GM19193 (cell line): ENCODE results near the gene MEIS3.

Experiments used
- POLR2A ChIP-seq: IDR thresholded peaks from 4 replicates; pipeline ENCODE4 v1.6.1; 2011; ENCODE audit not compliant: insufficient read depth, insufficient read length; ENCODE audit errors: extremely low read depth

Gene MEIS3

DNA sequence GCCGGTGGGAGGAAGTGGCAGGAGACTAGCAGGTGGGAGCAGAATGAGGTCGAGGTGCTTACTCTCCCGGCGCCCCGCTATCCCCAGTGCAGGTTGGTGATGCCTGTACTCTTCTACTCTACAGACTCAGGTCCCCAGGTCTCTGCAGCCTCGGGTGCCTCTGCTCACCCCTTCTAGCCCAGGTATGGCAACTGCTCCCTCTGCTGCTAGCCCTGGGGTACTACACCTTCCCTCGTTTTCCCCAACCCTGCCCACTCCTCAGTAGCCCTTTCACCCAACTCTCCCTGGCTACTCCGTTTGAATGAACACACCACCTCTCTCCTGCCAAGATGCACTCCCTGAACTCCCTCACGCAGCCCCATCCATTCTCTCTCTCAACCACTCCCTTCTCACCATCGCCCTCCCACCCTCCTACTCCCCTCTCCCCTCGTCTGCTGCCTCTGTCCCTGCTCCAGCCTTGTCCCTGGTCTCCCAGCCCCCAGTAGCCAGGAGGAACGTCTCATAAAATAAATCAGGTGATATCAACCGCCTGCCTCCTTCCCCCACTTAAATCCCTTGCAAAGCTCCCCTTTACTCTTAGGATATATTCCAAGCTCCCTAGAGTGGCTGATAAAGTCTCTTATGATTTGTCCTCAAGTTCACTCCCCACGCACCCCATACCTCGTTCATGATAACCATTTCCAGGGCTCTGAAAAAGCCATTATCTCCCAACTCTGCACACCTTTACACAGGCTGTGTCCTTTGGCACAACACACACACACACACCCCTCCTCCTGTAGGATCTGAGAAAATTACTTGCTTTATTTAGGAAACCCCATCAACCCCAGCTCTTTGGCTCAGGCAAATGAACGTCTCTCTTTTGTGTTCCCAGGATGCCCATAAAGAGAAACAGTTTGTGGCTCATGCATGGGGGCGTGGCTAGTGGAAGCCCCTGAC is 8.2 kb upstream of the MEIS3 start:
- TF ChIP-seq POLR2A, result no peak

DNA sequence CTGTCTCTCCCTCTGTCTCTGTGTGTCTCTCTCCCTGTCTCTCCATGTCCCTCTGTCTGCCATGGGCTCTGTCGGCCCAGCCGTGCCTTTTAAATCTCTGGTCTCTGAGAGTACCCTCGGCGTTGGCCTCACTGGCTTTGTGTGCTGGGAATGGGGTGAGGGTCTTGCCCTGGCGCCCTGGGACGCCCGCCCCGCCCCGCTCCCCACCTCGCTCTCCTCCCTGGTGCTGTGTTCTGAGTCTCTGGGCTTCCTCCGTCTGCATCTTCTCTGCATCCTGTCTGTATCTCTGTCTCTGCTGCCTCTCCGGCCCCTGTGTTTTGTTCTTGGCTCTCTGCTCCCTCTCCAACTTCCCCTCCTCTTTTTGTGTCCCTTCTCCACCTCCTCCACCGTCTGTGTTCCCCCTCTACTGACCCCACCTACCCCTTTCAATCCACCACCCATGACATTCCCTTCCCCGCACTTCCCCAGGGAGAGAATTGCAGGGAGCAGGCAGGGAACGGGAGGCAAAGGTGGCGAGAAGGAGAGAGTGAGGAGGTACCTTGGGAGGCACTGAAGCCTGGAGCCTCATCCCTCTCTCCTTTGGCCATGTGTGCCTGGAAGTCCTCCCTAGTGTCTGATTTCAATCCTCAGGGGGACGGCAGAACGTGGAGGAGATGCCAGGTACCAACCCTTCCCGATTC is 4.0 kb upstream of the MEIS3 start:
- TF ChIP-seq POLR2A, result no peak

DNA sequence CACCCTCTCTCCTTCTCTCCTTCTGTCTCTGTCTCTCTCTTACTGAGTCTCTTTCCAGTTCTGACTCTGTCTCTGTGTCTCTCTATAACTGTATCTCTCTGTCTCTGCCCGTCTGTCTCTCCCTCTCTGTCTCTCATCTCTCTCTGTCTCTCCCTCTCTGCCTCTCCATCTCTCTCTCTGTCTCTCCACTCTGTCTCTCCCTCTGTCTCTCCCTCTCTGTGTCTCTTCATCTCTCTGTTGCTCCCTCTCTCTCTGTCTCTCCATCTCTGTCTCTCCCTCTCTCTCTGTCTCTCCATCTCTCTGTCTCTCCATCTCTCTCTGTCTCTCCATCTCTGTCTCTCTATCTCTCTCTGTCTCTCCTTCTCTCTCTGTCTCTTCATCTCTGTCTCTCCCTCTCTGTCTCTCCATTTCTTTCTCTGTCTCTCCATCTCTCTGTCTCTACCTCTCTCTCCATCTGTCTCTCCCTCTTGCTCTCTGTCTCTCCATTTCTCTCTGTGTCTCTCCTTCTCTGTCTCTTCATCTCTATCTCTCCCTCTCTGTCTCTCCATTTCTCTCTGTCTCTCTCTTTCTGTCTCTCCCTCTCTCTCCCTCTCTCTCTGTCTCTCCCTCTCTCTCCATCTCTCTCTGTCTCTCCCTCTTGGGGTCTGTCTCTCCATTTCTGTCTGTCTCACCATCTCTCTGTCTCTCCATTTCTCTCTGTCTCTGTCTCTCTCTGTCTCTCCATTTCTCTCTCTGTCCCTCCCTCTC is 3.3 kb upstream of the MEIS3 start:
- TF ChIP-seq POLR2A, result no peak

DNA sequence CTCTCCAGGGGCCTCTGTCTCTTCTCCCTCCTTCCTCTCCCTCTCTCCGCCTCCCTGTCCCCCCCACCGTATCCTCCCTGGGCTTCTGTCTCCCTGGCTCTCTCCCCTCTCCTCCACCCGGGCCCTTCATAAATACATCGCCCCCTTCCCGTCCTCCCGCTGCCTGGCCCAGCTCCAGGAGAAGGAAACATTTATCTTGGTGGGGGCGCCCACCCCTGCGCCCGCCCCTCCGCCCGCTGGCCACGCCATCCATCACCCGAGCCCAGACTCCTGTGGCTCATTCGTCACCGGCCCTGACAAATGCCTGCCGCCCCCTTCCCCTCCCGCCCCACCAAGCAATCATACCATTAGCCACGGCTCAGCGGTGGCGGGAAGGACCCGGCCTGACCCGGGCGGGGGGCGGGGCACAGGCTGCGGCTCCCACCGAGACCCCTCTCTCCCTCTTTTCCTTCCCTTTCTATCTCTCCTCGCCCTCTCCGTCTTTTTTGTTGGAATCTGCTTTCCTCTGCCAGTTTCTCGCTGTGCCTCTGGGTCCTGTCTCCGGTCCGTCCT is 2.6 kb upstream of the MEIS3 start:
- no peak for TF ChIP-seq POLR2A

DNA sequence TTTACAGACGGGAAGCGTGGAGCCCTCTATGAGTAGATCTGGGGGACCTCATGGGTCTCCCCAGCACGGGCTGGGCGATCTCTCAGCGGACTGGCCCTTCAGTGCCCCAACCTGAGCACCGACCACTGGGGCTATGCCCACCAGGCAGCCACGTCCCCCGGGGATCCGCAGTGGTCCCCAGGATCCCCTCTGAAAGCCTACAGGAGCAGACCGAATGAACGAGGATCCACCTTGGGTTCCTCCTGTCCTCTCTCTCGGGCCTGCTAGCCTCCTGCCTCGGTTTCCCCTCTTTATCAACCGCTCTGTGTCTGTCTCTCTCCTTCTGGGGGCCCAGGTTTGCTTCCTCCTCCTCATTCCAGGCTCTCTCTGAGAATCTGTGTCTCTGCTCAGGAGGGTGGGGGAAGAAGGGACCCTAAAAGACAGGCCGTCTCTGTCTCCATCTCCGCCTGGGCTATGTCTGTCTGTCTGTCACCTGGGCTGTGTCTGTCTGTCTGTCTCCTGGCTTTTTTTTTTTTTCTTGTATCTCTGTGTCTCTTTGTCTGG is 2.0 kb upstream of the MEIS3 start:
- TF ChIP-seq POLR2A, result no peak

DNA sequence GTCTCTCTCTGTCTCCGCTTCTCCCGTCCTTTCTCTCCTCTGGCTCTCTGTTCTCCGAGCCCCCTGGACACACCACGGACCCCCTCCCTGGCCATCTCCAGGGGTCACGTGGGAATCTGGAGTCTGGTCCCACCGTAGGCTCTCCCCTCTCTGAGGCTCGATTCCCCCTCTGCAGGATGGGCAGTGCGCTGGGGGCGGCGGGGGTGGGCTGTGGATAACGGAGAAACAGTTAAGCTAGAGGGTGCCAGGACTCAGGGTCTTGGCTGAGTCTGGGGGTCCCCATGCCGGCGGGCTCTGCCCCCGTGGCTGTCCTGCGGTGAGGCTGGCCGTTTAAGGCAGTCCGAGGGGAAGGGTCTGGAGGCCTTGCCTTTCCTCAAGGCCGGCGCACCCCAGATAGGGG is 462 bp upstream of the MEIS3 start:
- no peak for TF ChIP-seq POLR2A

DNA sequence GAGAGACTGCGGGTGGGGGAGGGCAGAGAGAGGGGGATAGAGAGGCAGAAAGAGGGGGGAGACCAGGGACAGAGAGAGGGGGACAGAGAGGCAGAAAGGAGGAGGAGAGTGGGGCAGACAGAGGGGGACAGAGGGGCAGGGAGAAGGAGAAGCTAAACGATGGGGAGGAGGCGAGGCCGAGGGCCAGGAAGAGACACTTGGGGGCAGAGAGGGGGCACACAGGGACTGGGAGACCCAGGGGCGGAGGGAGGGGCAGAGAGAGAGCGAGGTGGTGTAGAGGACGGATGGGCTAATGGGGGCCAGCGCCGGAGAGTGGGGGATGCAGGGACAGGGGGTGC is 666 bp downstream of the MEIS3 start:
- TF ChIP-seq POLR2A, result no peak

DNA sequence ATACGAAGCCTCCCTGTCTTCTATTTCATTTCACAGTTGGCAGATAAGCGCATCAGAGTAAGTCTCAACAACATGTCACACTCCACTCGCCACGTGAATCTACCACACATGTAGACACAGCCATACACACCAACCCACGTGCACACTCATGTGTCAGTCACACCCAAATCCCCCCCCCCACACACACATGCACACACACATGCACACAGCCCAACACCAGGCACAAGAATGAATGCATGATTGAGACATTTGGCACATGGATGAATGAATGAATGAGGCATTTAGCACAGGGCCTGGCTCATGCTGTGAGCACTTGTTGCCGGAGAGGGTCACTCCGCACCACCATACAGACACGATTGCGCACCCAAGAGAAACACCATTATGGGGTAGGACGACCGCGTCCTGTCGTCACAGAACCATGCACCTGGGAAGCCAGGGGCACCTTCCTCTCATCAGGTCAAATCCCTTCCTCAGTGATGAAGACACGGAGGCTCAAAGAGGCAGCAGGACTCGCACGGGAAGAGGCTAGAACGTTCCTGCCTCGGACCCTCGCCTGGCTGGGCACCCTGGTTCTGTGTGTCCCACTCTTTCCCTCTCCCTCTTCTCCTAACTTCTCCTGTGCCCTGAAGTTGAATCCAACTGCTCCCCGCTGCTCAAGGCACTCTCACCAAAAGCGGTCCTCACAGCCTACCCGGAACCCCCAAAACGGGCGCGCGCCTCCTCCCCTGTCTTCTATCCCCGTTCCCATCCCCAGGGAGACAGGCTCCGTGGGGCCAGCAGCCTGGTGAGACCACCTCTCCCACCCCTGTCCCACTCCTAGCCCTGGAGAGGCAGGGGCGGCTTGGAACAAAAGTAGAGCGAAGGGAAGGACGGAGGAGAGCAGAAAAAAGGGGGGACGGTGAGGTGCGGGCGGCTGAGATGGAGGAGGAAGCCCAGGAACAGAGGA is 1.3 kb downstream of the MEIS3 start:
- no peak for TF ChIP-seq POLR2A

DNA sequence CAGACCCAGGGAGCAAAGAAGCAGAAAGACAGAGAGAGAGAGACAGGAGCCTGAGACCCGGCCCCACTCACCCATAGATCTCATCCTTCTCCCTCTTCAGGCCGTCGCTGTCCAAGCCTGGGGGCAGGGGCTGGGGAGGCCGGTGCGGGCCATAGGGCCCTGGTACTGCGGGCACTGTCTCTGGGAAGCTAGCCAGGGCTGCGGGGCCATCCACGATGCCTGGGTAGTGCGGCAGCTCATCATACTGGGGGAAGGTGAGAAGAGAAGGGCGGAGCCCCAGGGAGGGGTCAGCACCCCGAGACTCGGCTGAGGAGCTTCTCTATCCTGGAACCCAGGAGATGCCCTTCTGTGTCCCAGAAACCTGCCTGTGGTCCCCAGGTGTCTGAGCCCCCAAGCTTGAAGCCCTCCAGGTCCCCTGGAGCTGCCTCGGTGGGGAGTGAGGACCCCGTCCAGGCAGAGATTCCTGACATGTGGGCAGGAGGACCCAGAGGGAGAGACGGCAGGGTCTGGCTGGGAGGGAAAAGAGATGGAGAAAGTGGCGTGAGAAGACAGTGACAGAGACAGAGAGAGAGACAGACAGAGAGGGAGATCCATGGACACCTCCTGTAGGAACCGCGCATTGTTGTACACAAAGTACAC is 2.1 kb downstream of the MEIS3 start:
- TF ChIP-seq POLR2A, result no peak

DNA sequence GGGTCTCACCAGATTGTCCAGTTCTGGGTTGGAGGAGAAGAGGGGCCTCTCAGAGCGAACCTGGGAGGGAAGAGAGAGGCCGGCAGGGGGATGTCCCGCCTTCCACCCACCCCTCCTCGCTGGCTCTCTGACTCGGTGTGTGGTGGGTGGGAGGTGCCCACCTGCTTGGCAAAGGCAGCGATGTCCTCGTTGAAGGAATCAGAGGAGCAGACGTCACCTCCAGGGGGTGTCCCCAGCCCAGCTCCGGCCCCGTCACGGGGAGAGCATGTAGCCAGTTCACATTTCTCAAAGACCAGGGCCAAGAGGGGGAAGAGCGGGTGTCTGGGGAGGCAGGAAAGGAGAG is 2.7 kb downstream of the MEIS3 start:
- TF ChIP-seq POLR2A, result no peak

DNA sequence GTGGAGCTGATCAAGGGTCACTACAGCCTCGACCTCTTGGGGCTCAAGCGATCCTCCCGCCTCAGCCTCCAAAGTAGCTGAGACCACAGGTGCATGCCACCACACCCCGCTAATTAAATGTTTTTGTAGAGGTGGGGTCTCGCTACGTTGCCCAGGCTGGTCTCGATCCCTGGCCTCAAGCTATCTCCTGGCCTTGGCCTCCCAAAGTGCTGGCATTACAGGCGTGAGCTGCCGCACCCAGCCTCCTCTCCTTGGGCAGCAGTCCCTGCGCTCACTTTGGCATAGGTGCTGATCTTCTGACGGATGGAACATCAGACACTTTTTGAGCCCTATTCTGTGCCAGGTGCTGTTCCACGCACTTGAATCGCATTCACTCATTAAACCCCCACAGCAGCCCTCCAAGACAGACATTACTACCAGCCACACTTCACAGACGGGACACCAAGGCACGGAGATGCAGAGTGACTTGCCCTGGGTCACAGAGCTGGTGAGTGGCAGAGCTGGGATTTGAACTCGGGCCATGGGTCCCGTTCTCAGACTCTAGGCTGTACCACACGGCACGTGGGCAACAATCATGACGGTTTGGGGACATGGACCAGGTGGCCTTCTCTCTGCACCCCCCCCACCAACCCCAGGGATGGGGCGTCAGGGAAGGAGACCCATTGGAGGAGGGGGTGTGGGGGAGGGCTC is 3.2 kb downstream of the MEIS3 start:
- TF ChIP-seq POLR2A, result no peak

DNA sequence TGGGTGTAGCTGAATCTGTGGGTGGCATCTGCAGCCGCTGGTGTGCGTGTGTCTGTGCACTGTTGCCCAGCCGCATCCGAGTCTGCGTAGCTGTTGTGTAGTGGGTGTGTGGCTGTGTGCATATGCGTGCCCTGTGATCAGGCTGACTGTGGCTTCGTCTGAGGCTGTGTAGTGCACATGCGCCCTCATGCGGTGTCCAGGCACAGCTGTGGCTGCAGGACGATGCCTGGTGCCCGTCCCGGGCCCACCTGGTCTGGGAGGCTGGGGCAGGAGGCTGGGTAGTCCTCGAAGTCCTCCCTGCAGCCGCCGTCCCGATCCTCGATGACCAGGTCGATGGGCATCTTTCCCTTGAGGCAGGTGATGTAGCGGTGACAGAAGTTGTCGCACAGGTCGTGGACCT is 4.9 kb downstream of the MEIS3 start:
- TF ChIP-seq POLR2A, result no peak

DNA sequence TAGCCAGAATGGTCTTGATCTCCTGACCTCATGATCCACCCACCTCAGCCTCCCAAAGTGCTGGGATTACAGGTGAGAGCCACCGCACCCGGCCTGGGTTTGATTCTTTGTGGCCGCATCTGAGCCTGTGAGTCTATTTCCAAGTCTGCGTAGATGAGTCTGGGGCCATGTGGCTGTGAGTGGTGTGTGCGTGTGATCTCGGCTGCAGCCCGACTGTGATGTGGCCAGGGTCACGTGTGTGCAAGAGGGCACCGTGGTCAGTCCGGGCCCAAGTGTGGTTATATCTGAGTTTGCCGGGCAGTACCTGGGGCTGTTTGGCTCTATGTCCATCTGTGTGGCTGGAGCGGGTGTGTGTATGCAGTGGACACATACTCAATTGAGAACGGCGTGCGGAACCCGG is 5.4 kb downstream of the MEIS3 start:
- TF ChIP-seq POLR2A, result no peak

DNA sequence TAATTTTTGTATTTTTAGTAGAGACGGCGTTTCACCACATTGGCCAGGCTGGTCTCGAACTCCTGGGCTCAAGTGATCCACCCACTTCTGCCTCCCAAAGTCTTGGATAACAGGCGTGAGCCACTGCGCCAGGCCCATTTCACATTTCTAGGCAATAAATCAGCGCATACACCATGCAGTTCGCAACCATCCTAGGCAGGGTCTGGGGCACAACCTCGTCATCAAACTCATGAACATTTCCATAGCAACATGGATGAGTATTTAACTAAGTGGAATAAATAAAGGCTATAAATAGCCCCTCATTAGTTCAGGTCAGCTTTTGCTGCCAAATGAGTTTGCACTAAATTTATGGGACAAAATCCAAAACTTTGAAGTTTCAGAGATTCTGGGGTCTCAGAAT is 8.2 kb downstream of the MEIS3 start:
- no peak for TF ChIP-seq POLR2A
